Testis (tissue), 2 donors: ENCODE results near the gene GLI1.

Experiments used
- CTCF ChIP-seq, 3 experiments: fragments of 450-650 bp in 2 of 3; fragments of 200-600 bp in 1 of 3; sonication (generic) in 1 of 3; IDR thresholded peaks; one replicate each; pipeline ENCODE4 v1.5.1; 2016 to 2019; ENCODE audit warnings: antibody characterized with exemption in 3 of 3, mild to moderate bottlenecking in 2 of 3, moderate library complexity in 1 of 3
- POLR2A ChIP-seq: fragments of 450-650 bp; IDR thresholded peaks from one replicate; pipeline ENCODE4 v1.6.1; 2017; ENCODE audit warnings: antibody characterized with exemption, mild to moderate bottlenecking, moderate library complexity

GRCh38 chr12:57472391-57472790 lies 12.8 kb downstream of the GLI1 start:
- TF ChIP-seq CTCF (IDR thresholded peaks at IDR 0.05), result no peak
- no peak for TF ChIP-seq POLR2A
